HCT116 (cell line): ENCODE data around the gene CC2D1B.

ENCODE experiments used
- CTCF ChIP-seq, 3 experiments: fragments of 200-600 bp in 1 of 3; sonication (generic) in 1 of 3; IDR thresholded peaks in 2 of 3; conservative IDR thresholded peaks in 1 of 3; 2 replicates each; pipeline ENCODE4 v1.5.1; 2012 to 2017; ENCODE audit warnings: low read depth in 2 of 3, low read length in 2 of 3, antibody characterized with exemption in 1 of 3, borderline replicate concordance in 1 of 3, control low read depth in 1 of 3, mild to moderate bottlenecking in 1 of 3, mixed read lengths in 1 of 3, mixed run types in 1 of 3, moderate library complexity in 1 of 3; ENCODE audit not compliant: insufficient read depth in 1 of 3
- EZH2 ChIP-seq: fragments of 200-600 bp; sonication (generic); IDR thresholded peaks from 2 replicates; pipeline ENCODE4 v1.6.1; 2017; ENCODE audit warnings: antibody characterized with exemption, mixed run types
- POLR2A ChIP-seq: IDR thresholded peaks from 2 replicates; pipeline ENCODE4 v1.7.0; 2011; ENCODE audit warnings: borderline replicate concordance; ENCODE audit not compliant: insufficient read depth, insufficient read length; ENCODE audit errors: extremely low read depth
- TCF7L2 ChIP-seq: IDR thresholded peaks from 2 replicates; pipeline ENCODE4 v1.7.0; 2011; ENCODE audit warnings: borderline replicate concordance, inconsistent platforms; ENCODE audit not compliant: insufficient read depth, insufficient read length; ENCODE audit errors: extremely low read depth

GRCh38 chr1:52364235-52364839, 1.7 kb downstream of the CC2D1B start:
- TF ChIP-seq CTCF (IDR thresholded peaks at IDR 0.05 in 2 of 3, conservative IDR thresholded peaks at IDR 0.05 in 1 of 3; ENCODE audit: borderline replicate concordance in 1 of 3, insufficient read depth in 1 of 3, low read depth in 2 of 3, low read length in 2 of 3) (peak in 2 of 3 experiments; percentile 5 to 22; a peak in 2 of 6 replicates), POLR2A (no peak), EZH2 (no peak), TCF7L2 (no peak)
